Endothelial cell (in vitro differentiated cells): ENCODE measurements around the gene RAD9B. TPM values are rescaled to one million over a fixed set of nuclear protein-coding genes. Genes with fewer than 3 reads are reported as not detected.

ENCODE experiments used
- DNase-seq: peaks from one replicate; pipeline ENCODE4 v3.0.0; 2021; ENCODE audit warnings: low spot score
- H3K27ac Mint-ChIP-seq: one replicate; pipeline ENCODE4 v1.8.0; 2021; ENCODE audit warnings: mixed read lengths, inconsistent platforms; ENCODE audit not compliant: unreplicated experiment
- H3K27me3 Mint-ChIP-seq: one replicate; pipeline ENCODE4 v1.8.0; 2021; ENCODE audit warnings: mild to moderate bottlenecking, moderate library complexity, mixed read lengths, inconsistent platforms; ENCODE audit not compliant: unreplicated experiment
- H3K36me3 Mint-ChIP-seq: one replicate; pipeline ENCODE4 v1.8.0; 2021; ENCODE audit warnings: mild to moderate bottlenecking, low read depth, mixed read lengths, inconsistent platforms; ENCODE audit not compliant: unreplicated experiment
- H3K4me1 Mint-ChIP-seq: one replicate; pipeline ENCODE4 v1.8.0; 2021; ENCODE audit warnings: mild to moderate bottlenecking, mixed read lengths, inconsistent platforms; ENCODE audit not compliant: unreplicated experiment
- H3K4me3 Mint-ChIP-seq: one replicate; pipeline ENCODE4 v1.8.0; 2021; ENCODE audit warnings: mild to moderate bottlenecking, mixed read lengths, inconsistent platforms; ENCODE audit not compliant: unreplicated experiment
- H3K9me3 Mint-ChIP-seq: one replicate; pipeline ENCODE4 v1.8.0; 2021; ENCODE audit warnings: mixed read lengths, inconsistent platforms; ENCODE audit not compliant: unreplicated experiment
- total RNA-seq: library from RNA; stranded (reverse); fragmentation: NEBNext Ultra II Directional; extraction: Animal tissue kit (Norgen Biotek cat#: 25700); gene quantifications from one replicate; pipeline ENCODE4 v1.2.1, GENCODE V29; 2021; ENCODE audit not compliant: unreplicated experiment
- TF ChIP-seq, protein P1 (sequence below): fragments of 200-600 bp; sonication (generic); IDR thresholded peaks from one replicate; pipeline ENCODE4 v1.5.0; 2021; ENCODE audit warnings: antibody characterized with exemption; ENCODE audit not compliant: unreplicated experiment

RAD9B gene
- total RNA-seq, 1 donor from 2014 or later = 0.54 TPM

DNA sequence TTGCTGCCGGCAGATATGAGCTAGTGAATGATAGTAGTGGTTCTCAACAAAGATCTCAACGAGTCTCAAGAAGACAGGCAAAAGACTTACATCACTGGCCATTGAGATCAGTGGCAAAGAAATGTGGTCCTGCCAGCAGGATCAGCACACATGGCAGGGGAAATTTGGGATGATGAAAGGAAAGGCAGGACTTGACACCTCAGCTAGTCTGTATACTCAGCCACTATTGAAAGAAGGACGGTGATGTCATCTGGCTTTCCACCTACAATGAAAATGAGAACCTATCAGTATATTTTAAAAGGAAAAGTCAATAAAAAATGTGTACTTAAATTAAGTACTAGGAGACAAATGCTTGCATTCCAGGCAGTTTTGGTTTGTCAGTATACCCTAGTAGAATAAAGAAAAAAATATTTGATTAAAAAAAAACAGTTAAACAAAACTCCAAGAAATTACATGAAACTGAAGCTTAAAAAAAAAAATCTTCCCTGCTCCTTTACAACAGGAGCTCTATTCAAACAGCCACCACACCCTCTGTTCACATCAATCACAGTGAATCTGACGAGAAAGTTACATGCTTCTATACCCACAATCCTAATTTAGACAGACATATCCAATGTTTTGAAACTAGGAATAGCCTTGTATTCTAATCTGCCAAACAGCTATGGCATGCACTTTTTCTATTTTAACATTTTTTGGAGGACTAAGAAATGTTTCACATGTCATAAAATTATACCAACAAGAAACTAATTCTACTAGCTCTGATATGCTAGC lies 34.9 kb downstream of the RAD9B start:
- DNase-seq = no peak
- TF ChIP-seq, protein P1, sequence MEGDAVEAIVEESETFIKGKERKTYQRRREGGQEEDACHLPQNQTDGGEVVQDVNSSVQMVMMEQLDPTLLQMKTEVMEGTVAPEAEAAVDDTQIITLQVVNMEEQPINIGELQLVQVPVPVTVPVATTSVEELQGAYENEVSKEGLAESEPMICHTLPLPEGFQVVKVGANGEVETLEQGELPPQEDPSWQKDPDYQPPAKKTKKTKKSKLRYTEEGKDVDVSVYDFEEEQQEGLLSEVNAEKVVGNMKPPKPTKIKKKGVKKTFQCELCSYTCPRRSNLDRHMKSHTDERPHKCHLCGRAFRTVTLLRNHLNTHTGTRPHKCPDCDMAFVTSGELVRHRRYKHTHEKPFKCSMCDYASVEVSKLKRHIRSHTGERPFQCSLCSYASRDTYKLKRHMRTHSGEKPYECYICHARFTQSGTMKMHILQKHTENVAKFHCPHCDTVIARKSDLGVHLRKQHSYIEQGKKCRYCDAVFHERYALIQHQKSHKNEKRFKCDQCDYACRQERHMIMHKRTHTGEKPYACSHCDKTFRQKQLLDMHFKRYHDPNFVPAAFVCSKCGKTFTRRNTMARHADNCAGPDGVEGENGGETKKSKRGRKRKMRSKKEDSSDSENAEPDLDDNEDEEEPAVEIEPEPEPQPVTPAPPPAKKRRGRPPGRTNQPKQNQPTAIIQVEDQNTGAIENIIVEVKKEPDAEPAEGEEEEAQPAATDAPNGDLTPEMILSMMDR = no peak
- no peaks in the 10 kb centered on the region for H3K27me3 Mint-ChIP-seq
- H3K36me3 Mint-ChIP-seq = peaks cover 4% of the 10 kb centered on the region
- H3K4me3 Mint-ChIP-seq = no peak overlapping the region
- H3K9me3 Mint-ChIP-seq = no peaks in the 10 kb centered on the region
- H3K27ac Mint-ChIP-seq = no peak overlapping the region
- no peaks in the 10 kb centered on the region for H3K4me1 Mint-ChIP-seq

DNA sequence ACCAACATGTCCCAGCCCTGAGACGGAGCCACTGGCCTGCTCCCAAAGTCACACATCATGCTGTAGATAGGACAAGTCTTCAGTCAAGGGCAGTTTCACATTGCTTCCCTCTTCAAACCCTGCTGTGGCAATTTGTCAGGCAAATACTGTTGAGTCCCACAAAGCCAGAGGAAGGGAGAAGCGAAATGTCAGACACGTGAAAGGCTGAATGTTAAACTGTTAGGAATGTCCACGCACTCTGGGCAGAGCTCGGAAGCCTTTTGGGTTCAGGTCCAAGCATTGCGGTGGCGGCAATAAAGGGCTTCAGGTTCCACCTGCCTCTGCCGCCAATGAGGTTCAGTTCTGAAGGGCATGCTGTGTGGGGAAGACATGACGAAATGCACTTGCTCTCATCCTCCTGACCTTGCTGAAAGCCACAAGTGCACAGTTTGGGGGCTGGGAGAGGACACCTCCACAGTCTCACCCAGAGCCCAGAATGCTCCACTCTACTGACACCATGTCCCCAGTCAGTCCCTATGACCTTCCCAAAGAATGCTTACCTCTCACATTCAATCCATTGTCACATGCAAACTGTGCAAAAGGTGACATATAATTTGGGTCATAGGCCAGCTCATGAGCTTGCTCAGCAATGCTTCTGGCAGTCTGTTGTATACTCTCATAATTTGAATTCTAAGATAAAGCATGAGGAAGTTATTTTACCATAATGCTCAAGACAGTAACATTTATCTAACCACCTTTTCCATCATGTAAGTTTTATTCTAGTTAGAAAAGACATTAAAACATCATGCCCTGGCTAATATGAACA lies 35.7 kb downstream of the RAD9B start:
- Mint-ChIP-seq H3K36me3 (peaks cover 4% of the 10 kb centered on the region), H3K4me3 (no peak overlapping the region), H3K27me3 (no peaks in the 10 kb centered on the region), H3K27ac (no peak overlapping the region), H3K4me1 (no peaks in the 10 kb centered on the region), H3K9me3 (no peaks in the 10 kb centered on the region)
- TF ChIP-seq, protein P1 = no peak
- no peak for DNase-seq

DNA sequence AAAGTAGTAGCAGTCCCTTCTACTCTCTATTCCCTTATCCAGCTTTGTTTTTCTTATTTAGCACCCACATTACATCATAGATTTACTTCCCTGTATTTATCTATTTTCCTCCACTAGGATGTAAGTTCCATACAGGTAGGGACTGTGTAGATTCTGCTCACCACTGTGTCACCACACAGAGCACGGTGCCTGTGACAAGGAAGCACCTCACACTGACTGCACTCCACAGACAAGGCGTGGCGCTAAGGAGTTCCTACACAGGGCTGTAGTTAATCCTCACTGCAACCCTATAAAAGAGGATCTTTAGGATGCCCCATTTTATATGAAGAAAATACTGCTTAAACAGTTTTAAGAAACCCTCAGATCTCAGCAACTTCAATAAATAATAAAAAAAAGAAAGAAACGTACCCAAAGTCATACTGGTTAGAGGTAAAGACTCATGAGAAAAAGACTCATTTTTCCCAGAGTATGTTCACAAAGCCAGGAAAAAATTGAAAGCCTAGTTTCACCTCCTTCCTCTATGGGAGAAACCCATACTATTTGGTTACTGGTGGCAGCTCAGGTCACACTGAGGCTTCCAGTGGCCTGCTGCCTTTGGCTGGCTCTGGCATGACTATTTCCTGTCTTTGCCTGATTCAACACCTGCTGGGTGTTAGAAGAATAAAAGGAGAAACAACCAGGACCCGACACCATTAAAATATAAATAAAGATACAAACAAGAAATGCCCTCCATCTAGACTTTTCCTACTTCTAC lies 36.9 kb downstream of the RAD9B start:
- Mint-ChIP-seq H3K27ac (no peak overlapping the region), H3K36me3 (peaks cover 8% of the 10 kb centered on the region), H3K4me3 (no peak overlapping the region), H3K9me3 (no peaks in the 10 kb centered on the region), H3K4me1 (no peaks in the 10 kb centered on the region), H3K27me3 (no peaks in the 10 kb centered on the region)
- TF ChIP-seq, protein P1 = no peak
- DNase-seq = no peak

DNA sequence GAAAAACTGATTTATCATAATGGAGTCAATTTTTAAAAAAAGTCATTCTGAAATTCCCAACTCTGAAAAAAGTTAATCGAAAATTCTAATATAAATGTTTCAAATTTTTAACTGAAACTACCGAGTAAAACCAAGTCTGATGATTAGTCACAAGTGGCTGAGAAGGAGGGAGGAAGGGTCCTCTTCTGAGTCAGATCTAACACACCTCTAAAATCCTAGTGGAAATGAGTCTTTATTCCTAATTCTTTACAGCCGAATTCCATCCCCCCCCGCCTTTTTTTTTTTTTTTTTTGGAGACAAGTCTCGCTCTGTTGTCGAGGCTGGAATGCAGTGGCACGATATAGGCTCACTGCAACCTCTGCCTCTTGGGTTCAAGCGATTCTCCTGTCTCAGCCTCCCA lies 37.9 kb downstream of the RAD9B start:
- H3K4me1 Mint-ChIP-seq = no peaks in the 10 kb centered on the region
- H3K4me3 Mint-ChIP-seq = no peak overlapping the region
- TF ChIP-seq, protein P1 = no peak
- no peaks in the 10 kb centered on the region for H3K27me3 Mint-ChIP-seq
- no peak overlapping the region for H3K27ac Mint-ChIP-seq
- H3K9me3 Mint-ChIP-seq = no peaks in the 10 kb centered on the region
- no peak for DNase-seq
- H3K36me3 Mint-ChIP-seq = peaks cover 8% of the 10 kb centered on the region
